HG02623 (cell line): ENCODE data around the gene CSDE1.

ENCODE experiments used
- ATAC-seq: cut with Tn5 transposase; IDR thresholded peaks from one replicate; pipeline ENCODE4 v1.9.1; 2021; ENCODE audit warnings: moderate library complexity; ENCODE audit not compliant: unreplicated experiment

The CSDE1 gene

GRCh38 chr1:114750780-114751179, 7.0 kb downstream of the CSDE1 start:
- no peak for ATAC-seq

GRCh38 chr1:114749835-114750234, 7.9 kb downstream of the CSDE1 start:
- ATAC-seq: no peak

GRCh38 chr1:114746450-114747121, 11.2 kb downstream of the CSDE1 start:
- ATAC-seq: no peak

- ATAC-seq: no peak
These were observed 12.5 kb downstream of the CSDE1 start for GRCh38 chr1:114745291-114745690.

GRCh38 chr1:114741963-114742746, 15.6 kb downstream of the CSDE1 start:
- no peak for ATAC-seq

DNA sequence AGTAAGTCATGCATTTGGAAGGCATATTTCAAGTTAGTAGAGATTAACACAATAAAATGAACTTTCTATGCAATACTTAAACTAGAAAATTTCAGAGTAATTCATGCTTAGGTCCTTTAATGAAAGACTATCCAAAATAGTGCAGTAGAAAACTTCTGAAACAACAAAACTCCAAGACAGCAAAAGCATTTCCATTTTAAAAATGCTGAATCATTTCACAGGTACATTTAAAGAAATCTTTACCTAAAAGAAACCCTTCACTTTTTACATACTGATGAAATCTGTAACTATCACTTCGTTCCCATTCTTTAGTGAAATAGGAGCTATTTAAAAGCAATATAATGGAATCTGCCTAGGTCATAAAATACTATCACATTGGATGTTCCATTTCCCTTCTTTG, 17.5 kb downstream of the CSDE1 start:
- no peak for ATAC-seq

DNA sequence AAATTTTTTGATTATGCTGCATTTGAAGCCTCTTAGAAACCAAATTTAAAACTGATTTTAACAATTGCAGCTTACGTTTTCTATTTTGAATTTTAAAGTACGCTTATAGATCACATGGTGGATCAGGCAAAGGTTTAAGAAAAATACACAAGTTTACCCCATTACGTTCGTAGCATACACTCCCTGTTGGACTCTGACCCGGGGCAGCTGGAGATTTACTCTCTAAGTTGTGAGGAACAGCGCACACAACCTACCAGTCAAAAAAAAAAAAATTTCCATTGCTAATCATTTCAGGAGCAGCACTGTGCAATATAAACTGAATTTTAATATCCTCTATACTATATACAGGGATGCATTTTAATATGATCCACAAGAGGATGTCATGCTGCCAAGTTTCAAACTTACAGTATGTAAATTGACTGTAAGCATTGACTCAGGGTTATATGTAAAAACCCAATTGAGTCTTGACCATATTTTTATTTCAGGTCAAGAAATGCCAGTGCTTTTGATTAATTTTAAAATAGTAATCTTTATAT, 20.4 kb downstream of the CSDE1 start:
- ATAC-seq: no peak

- no peak for ATAC-seq
These were observed 22.3 kb downstream of the CSDE1 start for GRCh38 chr1:114735479-114735878.

DNA sequence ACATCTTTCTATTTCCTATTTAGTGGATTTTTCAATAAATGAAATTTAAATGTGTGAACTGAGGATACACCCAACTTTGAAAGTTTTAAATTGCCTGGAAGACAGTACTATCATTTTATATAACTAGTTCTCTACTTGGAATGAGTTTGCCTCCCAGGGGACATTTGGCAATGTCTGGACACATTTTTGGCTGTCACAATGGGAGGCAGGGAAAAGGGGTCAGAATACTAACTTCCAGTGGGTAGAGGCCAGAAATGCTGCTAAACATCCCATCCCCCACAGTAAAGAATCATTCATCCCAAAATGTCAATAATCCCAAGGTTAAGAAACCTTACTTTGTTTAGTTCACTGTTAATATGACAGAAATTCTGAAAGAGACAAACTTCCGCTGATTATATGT, 28.0 kb downstream of the CSDE1 start:
- no peak for ATAC-seq

DNA sequence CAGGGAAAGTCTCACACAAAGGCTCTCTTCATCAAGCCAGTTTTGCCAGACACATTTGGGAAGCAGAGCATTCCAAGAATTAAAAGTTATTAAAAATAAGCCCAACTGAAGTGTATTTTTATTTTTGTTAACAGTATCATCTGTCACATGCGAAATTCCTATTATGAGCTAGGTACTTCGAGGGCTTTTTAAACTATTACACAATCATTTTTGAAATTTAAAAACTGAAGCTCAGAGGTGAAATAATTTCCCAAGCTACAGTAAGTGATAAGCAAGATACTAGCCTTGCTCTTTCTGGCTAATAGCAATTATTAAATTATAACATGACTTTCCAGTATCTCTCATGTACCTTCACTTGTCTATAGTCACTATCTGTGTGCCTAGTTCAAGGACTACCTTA, 29.2 kb downstream of the CSDE1 start:
- no peak for ATAC-seq

DNA sequence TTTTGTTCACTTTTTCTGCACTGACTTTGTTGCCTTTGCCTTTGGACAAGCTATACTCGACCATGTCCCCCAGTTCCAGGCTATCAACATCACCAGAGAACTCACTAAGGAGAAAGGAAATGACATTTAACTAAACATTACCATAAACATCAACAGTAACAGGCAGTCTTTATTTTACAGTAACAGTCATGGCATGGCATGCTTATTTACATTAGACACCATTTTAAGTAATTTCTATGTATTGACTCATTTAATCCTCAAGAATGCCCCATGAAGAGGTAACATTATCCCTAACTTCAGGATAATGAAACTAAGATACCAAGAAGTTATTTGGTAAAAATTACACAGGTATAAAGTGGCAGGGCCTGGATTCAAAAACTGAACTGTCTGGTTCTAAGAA, 32.6 kb downstream of the CSDE1 start:
- no peak for ATAC-seq

DNA sequence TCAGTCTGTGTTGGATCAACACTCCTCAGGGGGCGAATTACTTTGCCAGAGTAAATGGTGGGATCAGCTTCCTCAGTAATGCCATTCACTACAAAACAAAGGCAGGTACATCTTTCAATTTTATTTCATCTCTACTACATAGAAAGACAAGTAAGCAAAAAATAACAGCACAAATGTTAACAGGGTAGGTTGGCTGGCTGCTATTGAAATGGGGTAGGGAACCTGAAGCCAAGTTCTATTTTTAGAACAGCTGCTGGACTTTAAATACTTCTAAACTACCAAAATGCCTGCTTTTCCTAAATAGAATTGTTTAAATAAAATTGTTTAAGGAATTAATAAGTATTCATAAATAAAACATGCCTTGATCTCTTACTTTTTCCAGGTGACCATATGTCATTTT, 33.9 kb downstream of the CSDE1 start:
- no peak for ATAC-seq

DNA sequence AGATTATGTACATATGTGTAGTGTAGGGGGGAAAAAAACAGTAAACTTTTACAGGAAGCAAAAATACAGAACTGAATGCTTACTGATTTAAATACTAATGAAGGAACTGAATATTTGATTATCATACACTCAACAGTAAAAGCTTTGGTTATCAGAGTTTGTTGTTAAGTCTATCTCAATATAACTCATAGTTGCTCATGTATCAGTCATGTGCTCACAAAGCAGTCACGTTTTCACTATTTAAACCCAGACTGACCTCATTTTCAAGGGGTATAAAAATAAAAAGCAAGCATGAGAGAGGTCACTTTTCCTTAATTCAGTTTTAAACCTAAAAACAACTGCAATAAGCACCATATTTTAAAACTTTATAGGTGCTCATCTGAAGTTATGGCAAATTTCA, 34.3 kb downstream of the CSDE1 start:
- ATAC-seq: no peak

- no peak for ATAC-seq
These were observed 37.3 kb downstream of the CSDE1 start for GRCh38 chr1:114720492-114720891.

DNA sequence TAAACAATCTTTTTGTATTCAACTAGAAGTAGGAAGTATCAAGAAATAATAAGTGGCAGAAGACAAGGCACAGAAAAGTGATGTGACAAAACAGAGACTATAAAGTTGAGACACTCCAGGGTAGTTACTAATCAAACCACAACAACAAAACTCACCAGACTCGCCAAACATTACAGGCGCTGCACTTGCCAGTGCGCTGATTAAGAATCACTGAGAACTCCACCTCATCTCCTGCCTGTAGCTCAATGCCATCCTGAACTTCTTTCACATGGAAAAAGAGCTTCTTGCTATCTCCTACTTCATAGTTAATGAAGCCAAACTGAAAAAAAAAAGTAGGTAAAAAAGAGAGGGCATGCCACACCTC, 38.4 kb downstream of the CSDE1 start:
- no peak for ATAC-seq

- ATAC-seq: no peak
These were observed 38.9 kb downstream of the CSDE1 start for GRCh38 chr1:114718661-114719423.

DNA sequence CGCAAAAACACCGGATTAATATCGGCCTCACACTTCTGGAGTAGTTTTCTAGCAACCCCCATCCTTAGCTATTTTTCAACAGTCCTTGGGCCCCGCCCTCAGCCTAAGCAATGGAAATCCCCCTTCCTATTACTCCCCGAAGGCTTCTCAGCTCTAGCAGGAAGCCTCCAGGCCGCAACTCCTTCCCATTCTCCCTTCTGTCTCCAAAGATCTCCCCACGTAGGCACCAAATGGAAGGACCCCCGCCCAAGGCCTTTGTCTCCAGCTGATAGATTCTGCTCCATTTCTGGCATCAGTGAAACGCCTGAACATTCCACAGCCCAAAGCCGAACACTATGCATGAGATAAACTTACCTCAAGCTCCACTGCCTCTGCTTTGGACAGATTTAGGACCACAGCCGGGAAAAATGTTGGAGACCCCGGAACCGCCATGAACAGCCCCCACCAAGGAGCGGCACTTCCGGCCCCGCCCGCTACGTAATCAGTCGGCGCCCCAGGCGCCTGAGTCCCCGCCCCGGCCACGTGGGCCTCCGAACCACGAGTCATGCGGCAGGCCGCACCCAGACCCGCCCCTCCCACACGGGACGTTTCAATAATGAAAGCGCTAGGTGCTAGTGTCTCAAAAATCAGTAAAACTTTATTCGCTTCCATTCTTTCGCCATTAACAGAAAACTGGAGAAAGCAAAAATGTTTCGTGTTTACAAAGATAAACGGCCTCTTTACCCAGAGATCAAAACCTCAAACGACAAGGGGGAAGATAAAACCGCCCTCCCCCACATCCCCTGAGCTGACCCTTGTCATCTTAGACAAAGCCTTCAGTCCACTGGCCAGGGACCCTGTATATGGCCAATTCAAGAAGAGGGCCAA, 41.2 kb downstream of the CSDE1 start, which contains the start of gene NRAS:
TSS of gene NRAS (minus strand) at position 468 of the 867 bp plus-strand sequence. CDS start 611 bp downstream, outside the sequence.
- ATAC-seq: peak; percentile 91

- no peak for ATAC-seq
These were observed 41.9 kb downstream of the CSDE1 start for GRCh38 chr1:114715952-114716303.

DNA sequence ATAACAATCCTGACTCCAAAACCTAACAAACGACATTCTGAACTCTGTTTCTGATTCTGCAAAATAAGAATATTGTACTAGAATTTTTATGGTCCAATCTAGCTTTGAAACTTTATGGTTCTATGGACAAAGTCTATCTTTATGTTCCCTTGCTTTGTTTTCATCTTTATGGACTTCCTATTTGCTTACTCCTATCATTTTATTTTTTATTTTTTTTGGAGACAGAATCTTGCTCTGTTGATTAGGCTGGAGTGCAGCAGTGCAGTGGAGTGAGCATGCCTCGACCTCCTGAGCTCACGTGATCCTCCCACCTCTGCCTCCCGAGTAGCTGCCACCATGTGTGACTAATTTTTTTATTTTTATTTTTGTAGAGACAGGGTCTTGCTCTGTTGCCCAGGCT, 44.8 kb downstream of the CSDE1 start:
- no peak for ATAC-seq

- ATAC-seq: no peak
These were observed 47.4 kb downstream of the CSDE1 start for GRCh38 chr1:114710360-114710759.

GRCh38 chr1:114707604-114708003, 50.2 kb downstream of the CSDE1 start:
- ATAC-seq: no peak
